Fibroblast of pulmonary artery (primary cell): Measurements from ENCODE around the gene KCNJ13.

ENCODE experiments used
- DNase-seq: peaks from one replicate; pipeline ENCODE4 v3.0.0-alpha.2; 2010; ENCODE audit warnings: low read depth
- H3K4me3 ChIP-seq: replicated peaks from 2 replicates; pipeline ENCODE4 v1.5.1; 2011; ENCODE audit warnings: low read depth, mild to moderate bottlenecking, control low read depth, low read length, moderate library complexity
- CTCF ChIP-seq: IDR thresholded peaks from 2 replicates; pipeline ENCODE4 v1.5.1; 2011; ENCODE audit warnings: mild to moderate bottlenecking, control low read depth, low read length, inconsistent platforms; ENCODE audit errors: missing control alignments

The KCNJ13 gene

GRCh38 chr2:232749331-232749730 lies 27.0 kb downstream of the KCNJ13 start:
- H3K4me3 ChIP-seq: no peak overlapping the region
- DNase-seq: no peak
- no peak for TF ChIP-seq CTCF

- DNase-seq: no peak
- no peak overlapping the region for H3K4me3 ChIP-seq
- no peak for TF ChIP-seq CTCF
Observed at GRCh38 chr2:232748038-232748437, 28.3 kb downstream of the KCNJ13 start.

- no peak for TF ChIP-seq CTCF
- DNase-seq: no peak
- H3K4me3 ChIP-seq: no peak overlapping the region
Observed at GRCh38 chr2:232744963-232745362, 31.4 kb downstream of the KCNJ13 start.

- no peak for TF ChIP-seq CTCF
- no peak overlapping the region for H3K4me3 ChIP-seq
- no peak for DNase-seq
Observed at GRCh38 chr2:232741972-232742371, 34.4 kb downstream of the KCNJ13 start.

- no peak overlapping the region for H3K4me3 ChIP-seq
- no peak for TF ChIP-seq CTCF
- no peak for DNase-seq
Observed at GRCh38 chr2:232741294-232741693, 35.1 kb downstream of the KCNJ13 start.

- no peak overlapping the region for H3K4me3 ChIP-seq
- peak; percentile 3 for DNase-seq
- TF ChIP-seq CTCF: no peak
Observed at GRCh38 chr2:232731470-232731869, 44.9 kb downstream of the KCNJ13 start.

GRCh38 chr2:232728785-232729184 lies 47.6 kb downstream of the KCNJ13 start:
- no peak for TF ChIP-seq CTCF
- H3K4me3 ChIP-seq: no peak overlapping the region
- no peak for DNase-seq
